Gastrocnemius medialis (tissue), 4 donors: ENCODE measurements around the gene SAMD5.

Experiments
- POLR2A ChIP-seq, 2 donors: fragments of 450-650 bp; IDR thresholded peaks; one replicate each; pipeline ENCODE4 v1.6.1; 2017; ENCODE audit warnings: antibody characterized with exemption in 2 of 2, mild to moderate bottlenecking in 2 of 2, moderate library complexity in 2 of 2
- TF ChIP-seq, protein P1 (sequence below), 5 experiments: fragments of 450-650 bp in 3 of 5; fragments of 200-600 bp in 2 of 5; sonication (generic) in 2 of 5; IDR thresholded peaks in 4 of 5; conservative IDR thresholded peaks in 1 of 5; 1 replicate in 4 of 5; 2 replicates in 1 of 5; pipeline ENCODE4 v1.5.1; 2016 to 2019; ENCODE audit warnings: antibody characterized with exemption in 5 of 5, mild to moderate bottlenecking in 3 of 5, moderate library complexity in 3 of 5

DNA sequence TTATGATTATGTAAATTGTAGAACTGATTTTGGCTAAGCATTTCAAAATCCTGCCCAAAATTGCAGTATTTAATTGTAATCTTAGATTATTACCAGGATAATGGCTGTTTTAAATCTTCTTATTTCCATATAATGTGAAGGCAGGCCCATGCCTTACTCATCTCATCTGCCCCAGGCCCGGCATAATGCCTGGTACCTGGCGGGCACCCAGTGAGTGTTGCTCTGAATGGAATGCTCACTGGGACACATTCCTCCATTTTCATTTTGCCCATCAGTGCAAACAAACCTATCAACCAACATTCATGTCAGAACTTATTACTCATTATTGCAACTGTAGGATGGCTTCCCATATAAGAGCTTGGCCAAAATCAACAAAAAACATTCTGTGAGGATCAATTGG, 22.8 kb downstream of the SAMD5 start:
- TF ChIP-seq, protein P1, sequence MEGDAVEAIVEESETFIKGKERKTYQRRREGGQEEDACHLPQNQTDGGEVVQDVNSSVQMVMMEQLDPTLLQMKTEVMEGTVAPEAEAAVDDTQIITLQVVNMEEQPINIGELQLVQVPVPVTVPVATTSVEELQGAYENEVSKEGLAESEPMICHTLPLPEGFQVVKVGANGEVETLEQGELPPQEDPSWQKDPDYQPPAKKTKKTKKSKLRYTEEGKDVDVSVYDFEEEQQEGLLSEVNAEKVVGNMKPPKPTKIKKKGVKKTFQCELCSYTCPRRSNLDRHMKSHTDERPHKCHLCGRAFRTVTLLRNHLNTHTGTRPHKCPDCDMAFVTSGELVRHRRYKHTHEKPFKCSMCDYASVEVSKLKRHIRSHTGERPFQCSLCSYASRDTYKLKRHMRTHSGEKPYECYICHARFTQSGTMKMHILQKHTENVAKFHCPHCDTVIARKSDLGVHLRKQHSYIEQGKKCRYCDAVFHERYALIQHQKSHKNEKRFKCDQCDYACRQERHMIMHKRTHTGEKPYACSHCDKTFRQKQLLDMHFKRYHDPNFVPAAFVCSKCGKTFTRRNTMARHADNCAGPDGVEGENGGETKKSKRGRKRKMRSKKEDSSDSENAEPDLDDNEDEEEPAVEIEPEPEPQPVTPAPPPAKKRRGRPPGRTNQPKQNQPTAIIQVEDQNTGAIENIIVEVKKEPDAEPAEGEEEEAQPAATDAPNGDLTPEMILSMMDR (IDR thresholded peaks at IDR 0.05 in 4 of 5, conservative IDR thresholded peaks at IDR 0.05 in 1 of 5) = no peak
- no peak for TF ChIP-seq POLR2A (IDR thresholded peaks at IDR 0.05)
